GM19099 (cell line): ENCODE results near the gene CCR7.

ENCODE experiments used
- POLR2A ChIP-seq: IDR thresholded peaks from 3 replicates; pipeline ENCODE4 v1.6.1; 2011; ENCODE audit warnings: low read depth; ENCODE audit not compliant: insufficient read length; ENCODE audit errors: extremely low read depth

The CCR7 gene

GRCh38 chr17:40534371-40535189, 30.7 kb downstream of the CCR7 start:
- TF ChIP-seq POLR2A, result no peak

GRCh38 chr17:40533896-40534295, 31.4 kb downstream of the CCR7 start:
- no peak for TF ChIP-seq POLR2A

DNA sequence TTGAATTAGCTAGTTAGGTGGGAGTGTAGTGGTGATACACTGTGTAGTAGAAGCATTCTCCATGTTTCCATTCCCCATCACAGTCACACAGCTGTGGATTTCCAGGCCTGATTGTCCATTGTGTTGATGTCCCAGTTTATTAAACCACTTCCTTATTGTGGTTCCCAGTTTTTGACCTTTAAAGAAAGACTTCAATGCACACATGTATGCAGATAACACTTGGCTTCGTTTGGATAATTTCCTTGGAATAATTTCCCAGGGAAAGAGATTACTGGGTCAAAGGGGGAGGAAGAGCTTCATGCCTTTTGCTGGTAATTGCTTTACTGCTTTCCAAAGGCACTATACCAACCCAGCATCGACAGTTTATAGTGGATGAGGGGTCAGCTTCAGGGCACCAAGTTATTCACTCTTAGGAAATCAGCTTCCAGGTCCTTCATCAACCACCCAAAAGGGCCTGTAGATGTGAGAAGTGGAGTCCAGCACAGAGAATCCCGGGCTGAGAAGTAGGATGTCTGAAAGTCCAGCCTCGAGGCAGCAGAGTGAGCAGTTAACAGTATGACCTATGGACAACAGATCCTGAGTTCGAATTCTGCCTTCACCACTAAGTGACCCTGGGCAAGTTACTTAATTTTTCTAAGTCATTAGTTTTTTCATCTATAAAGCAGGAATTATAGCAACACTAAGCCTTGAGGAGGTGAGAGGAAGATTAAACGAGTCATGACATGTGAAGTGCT, 32.6 kb downstream of the CCR7 start:
- no peak for TF ChIP-seq POLR2A

DNA sequence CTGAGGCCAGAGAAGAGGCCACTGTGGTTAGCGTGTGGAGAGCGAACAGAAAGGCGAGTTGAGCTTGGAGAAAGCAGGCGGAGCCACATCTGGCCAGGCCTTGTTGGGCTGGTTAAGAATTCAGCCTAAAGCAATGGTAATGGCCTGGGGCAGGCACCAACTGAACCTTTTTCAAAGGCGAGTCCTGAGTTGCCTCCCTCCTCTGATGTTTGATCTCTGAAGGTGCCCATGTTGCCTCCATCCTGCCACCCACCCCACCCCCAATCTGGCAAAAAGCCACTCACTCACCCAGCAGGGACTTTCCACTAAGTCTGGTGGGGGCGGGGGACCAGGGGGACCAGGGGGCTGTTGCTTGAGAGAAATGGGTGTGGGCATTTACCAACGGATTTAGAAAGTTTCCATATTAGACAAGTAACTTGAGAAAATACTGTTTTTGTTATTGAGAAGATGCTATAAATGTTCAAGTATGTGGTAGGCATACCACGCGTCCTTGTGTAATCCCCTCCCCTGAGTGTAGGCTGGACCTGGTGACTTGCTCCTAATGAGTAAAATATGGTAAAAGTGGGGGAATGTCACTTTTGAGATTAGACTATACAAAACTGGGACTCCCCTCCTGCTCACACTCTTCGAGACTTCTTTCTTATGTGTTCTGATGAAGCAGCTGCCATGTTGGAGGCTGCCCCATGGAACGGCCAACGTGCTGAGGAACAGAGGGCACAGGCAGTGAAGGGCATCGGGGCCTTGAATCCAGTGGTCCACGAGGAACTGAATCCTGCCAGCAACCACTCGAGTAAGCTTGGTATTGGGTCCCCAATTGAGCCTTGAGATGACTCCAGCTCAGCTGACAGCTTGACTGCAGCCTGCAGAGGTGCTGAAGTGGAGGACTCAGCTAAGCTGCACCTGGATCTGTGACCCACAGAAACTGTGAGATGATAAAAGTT, 34.0 kb downstream of the CCR7 start:
- TF ChIP-seq POLR2A, result no peak

DNA sequence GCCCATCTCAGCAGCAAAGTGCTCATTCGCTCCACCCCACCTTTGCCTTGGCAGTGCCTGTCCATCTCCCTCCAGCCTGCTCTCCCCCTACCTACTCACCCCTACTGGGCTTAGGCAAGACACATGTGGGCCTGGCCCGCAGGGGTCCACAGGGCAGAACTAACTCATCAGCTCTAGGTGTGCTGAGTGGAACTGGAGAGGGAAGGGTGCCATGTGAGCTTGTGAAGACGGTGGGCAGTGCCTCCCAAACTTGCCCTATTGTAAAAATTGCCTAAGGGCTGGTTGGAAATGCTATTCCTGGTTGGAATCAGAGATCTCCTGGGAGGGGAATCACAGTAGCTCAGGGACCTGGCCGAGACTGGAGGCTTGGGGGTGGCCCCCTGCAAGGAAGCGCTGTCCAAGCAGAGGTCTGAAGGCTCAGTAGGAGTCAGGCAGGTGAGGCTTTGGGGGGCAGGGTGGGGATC, 34.7 kb downstream of the CCR7 start:
- no peak for TF ChIP-seq POLR2A

- no peak for TF ChIP-seq POLR2A
Measured at GRCh38 chr17:40529991-40530390, 35.3 kb downstream of the CCR7 start.

DNA sequence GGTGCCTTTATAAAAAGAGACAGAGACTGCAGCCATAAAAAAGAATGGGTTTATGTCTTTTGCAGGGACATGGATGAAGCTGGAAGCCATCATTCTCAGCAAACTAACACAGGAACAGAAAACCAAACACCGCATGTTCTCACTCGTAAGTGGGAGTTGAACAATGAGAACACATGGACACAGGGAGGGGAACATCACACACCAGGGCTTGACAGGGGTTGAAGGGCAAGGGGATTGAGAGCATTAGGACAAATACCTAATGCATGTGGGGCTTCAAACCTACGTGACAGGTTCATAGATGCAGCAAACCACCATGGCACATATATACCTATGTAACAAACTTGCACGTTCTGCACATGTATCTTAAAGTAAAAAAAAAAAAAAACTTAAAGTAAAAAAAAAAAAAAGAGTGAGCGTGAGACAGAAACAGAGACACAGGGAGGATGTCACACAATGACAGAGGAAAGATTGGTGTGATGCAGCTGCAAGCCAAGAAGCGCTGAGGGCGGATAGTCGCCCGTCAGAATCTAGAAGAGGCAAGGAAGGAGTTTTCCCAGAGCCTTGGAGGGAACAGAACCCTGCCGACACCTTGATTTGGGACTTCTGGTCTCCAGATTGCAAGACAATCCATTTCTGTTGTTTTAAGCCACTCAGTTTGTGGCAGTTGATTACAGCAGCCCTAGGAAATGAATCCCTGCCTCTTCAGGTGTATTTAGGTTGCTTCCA, 36.4 kb downstream of the CCR7 start:
- no peak for TF ChIP-seq POLR2A

DNA sequence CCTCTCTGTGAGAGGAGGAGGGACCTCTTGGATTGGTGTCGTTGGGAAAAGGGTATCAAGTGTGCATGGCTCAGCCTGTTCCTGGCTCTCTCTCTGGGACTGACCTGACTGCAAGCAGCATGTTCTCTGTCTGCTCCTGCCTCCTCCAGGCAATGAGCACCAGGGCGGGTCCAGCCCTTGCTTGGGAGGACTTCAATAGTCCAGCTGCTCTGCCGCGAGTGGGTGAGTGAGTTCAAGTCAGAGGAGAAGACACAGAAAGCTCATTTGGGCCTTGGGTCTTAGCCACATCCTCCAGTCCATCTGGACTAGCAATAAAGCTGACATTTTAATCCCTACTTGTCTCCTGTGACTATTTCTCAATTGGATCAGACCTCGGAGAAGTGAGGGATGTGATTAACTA, 38.6 kb downstream of the CCR7 start:
- TF ChIP-seq POLR2A, result no peak

- no peak for TF ChIP-seq POLR2A
Measured at GRCh38 chr17:40525294-40525693, 40.0 kb downstream of the CCR7 start.

DNA sequence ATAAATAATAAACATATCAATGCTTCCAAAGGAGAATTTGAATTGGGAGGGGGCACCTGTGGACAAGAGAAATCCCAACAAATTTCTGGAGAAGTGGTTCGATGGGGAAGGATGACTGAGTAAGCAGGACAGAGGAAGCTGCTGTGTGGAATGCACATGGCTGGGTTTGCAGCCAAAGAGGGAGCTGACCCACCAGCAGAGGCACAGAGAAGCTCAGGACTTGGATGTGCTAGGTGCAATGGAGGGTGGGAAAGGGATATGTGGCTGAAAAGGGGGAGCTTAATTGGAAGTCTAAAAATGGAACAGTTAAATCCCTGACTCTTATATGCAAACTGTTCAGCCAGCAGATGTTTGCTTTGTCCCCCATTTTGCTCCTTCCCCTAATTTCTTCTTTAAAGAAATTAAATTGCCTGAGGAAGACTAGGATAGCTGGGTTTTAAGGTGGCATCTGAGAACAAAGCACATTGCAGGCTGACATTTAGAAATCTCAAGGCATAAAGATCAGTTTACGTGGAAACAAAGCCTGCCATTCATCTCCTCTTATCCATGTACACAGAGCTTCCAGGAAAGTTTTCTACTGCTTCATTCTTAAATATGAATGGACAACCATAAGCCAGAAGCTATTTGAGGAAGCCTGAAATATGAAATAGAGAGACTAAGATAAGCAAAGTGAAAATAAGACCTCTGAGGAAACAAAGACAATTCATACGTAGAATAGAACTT, 40.9 kb downstream of the CCR7 start:
- no peak for TF ChIP-seq POLR2A

GRCh38 chr17:40522961-40523310, 42.3 kb downstream of the CCR7 start:
- TF ChIP-seq POLR2A, result no peak

- TF ChIP-seq POLR2A, result no peak
Measured at GRCh38 chr17:40522250-40522960, 42.9 kb downstream of the CCR7 start.

GRCh38 chr17:40520991-40521453, 44.2 kb downstream of the CCR7 start:
- no peak for TF ChIP-seq POLR2A
